Cardiac fibroblast (primary cell): Measurements from ENCODE around the gene WDR33.

Experiments
- DNase-seq, 2 donors: peaks; one replicate each; pipeline versions ENCODE4 v3.0.0 to v3.0.0-alpha.2; 2010; ENCODE audit warnings: low read depth in 2 of 2
- H3K4me3 ChIP-seq, 2 donors: replicated peaks in 1 of 2; 1 replicate in 1 of 2; 2 replicates in 1 of 2; pipeline ENCODE4 v1.5.1; 2011; ENCODE audit warnings: low read depth in 2 of 2, low read length in 2 of 2, mild to moderate bottlenecking in 2 of 2, moderate library complexity in 1 of 2
- CTCF ChIP-seq: IDR thresholded peaks from one replicate; pipeline ENCODE4 v1.5.1; 2011; ENCODE audit warnings: low read depth, mild to moderate bottlenecking, low read length, inconsistent platforms

WDR33 gene

GRCh38 chr2:127695491-127696472 lies 115.2 kb downstream of the WDR33 start:
- DNase-seq, result peak; percentile 54 to 61
- peak; percentile 41 for TF ChIP-seq CTCF
- H3K4me3 ChIP-seq, result peak overlapping the region; percentile 17 to 34

DNA sequence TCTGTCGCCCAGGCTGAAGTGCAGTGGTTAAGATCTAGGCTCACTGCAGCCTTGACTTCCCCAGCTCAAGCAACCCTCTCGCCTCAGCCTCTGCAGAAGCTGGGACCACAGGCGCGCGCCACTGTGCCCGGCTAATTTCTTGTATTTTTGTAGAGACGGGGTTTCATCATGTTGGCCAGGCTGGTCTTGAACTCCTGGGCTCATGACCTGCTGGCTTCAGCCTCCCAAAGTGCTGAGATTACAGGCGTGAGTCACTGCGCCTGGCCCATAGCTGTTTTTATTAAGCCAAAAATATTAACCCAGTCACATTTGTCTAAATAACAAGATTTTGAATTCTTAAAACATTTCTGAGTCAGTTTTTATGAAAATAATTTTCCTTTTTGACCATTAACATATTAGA lies 116.0 kb downstream of the WDR33 start:
- peak; percentile 35 to 56 for DNase-seq
- no peak overlapping the region for H3K4me3 ChIP-seq
- no peak for TF ChIP-seq CTCF

- DNase-seq, result no peak
- TF ChIP-seq CTCF, result no peak
- no peak overlapping the region for H3K4me3 ChIP-seq
Observed at GRCh38 chr2:127690696-127691095, 120.3 kb downstream of the WDR33 start.

GRCh38 chr2:127688405-127688804 lies 122.6 kb downstream of the WDR33 start:
- no peak overlapping the region for H3K4me3 ChIP-seq
- no peak for TF ChIP-seq CTCF
- DNase-seq, result no peak

GRCh38 chr2:127685410-127686080 lies 125.4 kb downstream of the WDR33 start:
- no peak for DNase-seq
- no peak overlapping the region for H3K4me3 ChIP-seq
- TF ChIP-seq CTCF, result no peak

GRCh38 chr2:127683757-127684156 lies 127.2 kb downstream of the WDR33 start:
- no peak for TF ChIP-seq CTCF
- DNase-seq, result peak; percentile 24 to 52
- no peak overlapping the region for H3K4me3 ChIP-seq
